ENCODE data around the gene ARHGAP10. TPM values are rescaled to one million over a fixed set of nuclear protein-coding genes. Genes with fewer than 3 reads are reported as not detected.

ARHGAP10 gene
- total RNA-seq, 1 donor from 2014 or later: 20.2 TPM

DNA sequence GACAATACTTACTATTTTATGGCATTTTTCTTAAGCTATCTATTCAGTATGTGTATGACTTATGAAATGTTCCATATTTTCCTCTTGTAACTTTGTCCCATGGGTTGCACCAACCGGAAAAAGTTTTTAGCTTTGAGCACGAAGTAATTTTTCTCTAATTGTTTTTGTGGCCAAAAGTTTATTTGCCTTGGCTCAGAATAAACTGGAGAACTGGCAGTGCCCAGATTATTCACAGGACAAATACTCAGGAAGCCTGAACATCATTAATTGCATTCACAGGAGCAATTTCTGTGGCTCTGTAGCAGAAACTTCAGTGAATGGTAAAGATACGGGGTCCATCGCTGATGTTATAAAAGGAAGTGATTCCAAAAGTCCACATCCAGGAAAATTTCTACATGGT, 184.5 kb downstream of the ARHGAP10 start:
- TF ChIP-seq, protein P1, sequence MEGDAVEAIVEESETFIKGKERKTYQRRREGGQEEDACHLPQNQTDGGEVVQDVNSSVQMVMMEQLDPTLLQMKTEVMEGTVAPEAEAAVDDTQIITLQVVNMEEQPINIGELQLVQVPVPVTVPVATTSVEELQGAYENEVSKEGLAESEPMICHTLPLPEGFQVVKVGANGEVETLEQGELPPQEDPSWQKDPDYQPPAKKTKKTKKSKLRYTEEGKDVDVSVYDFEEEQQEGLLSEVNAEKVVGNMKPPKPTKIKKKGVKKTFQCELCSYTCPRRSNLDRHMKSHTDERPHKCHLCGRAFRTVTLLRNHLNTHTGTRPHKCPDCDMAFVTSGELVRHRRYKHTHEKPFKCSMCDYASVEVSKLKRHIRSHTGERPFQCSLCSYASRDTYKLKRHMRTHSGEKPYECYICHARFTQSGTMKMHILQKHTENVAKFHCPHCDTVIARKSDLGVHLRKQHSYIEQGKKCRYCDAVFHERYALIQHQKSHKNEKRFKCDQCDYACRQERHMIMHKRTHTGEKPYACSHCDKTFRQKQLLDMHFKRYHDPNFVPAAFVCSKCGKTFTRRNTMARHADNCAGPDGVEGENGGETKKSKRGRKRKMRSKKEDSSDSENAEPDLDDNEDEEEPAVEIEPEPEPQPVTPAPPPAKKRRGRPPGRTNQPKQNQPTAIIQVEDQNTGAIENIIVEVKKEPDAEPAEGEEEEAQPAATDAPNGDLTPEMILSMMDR (IDR thresholded peaks at IDR 0.05): no peak
- no peak for TF ChIP-seq EZH2phosphoT487 (IDR thresholded peaks at IDR 0.05)
- TF ChIP-seq EZH2 (IDR thresholded peaks at IDR 0.05): no peak
- Histone ChIP-seq H3K36me3 (no peaks in the 10 kb centered on the region), H3K27me3 (no peaks in the 10 kb centered on the region), H4K20me1 (ENCODE audit: low read depth) (no peaks in the 10 kb centered on the region), H3K4me1 (no peaks in the 10 kb centered on the region), H3F3A (ENCODE audit: low read depth) (no peaks in the 10 kb centered on the region), H3K79me2 (ENCODE audit: low read depth) (no peaks in the 10 kb centered on the region), H3K27ac (no peak overlapping the region), H3K4me3 (no peak overlapping the region), H2AFZ (replicated peaks) (no peak overlapping the region), H3K4me2 (no peak overlapping the region), H3K9ac (no peak overlapping the region), H3K9me3 (ENCODE audit: low read depth) (no peaks in the 10 kb centered on the region)
- no peak overlapping the region for H3K4me3 Mint-ChIP-seq
- no peak overlapping the region for H3K27ac Mint-ChIP-seq
- no peaks in the 10 kb centered on the region for H3K9me3 Mint-ChIP-seq
- H3K4me1 Mint-ChIP-seq: no peaks in the 10 kb centered on the region
- peaks cover 3% of the 10 kb centered on the region for H3K27me3 Mint-ChIP-seq (ENCODE audit: insufficient read depth, low read depth)
- DNase-seq (ENCODE audit: low spot score): no peak
- H3K36me3 Mint-ChIP-seq: peaks cover 3% of the 10 kb centered on the region

DNA sequence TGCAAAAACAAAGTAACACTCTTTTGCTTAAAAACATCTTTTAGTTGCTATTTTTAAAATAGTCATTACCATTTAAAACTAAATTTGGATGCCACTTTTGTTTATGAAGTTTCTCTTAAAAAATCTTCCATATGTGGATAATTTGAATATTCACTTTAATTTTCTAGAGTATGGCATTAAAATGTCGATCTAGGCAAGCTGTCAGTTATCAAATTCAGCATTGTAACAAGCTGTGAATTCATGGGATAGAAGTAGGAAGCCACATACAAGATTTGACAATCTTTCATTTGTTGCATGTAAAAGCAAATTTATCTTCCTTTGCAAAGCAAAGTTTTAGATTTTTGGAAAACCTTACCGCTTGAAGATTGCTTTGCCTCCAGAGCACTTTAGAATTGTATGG, 191.5 kb downstream of the ARHGAP10 start:
- H3K27ac Mint-ChIP-seq: no peak overlapping the region
- no peaks in the 10 kb centered on the region for H3K9me3 ChIP-seq (ENCODE audit: low read depth)
- no peaks in the 10 kb centered on the region for H3K36me3 ChIP-seq
- H3F3A ChIP-seq (ENCODE audit: low read depth): peaks cover 8% of the 10 kb centered on the region
- TF ChIP-seq, protein P1 (IDR thresholded peaks at IDR 0.05): no peak
- no peak for TF ChIP-seq EZH2phosphoT487 (IDR thresholded peaks at IDR 0.05)
- no peak for TF ChIP-seq EZH2 (IDR thresholded peaks at IDR 0.05)
- peaks cover under 1% of the 10 kb centered on the region for H3K27me3 Mint-ChIP-seq (ENCODE audit: insufficient read depth, low read depth)
- no peak overlapping the region for H2AFZ ChIP-seq (replicated peaks)
- H3K4me1 Mint-ChIP-seq: peaks cover 7% of the 10 kb centered on the region
- H3K79me2 ChIP-seq (ENCODE audit: low read depth): no peaks in the 10 kb centered on the region
- peaks cover 23% of the 10 kb centered on the region for H3K4me1 ChIP-seq
- DNase-seq (ENCODE audit: low spot score): no peak
- H3K27ac ChIP-seq: no peak overlapping the region
- no peak overlapping the region for H3K4me2 ChIP-seq
- H3K9ac ChIP-seq: no peak overlapping the region
- H3K27me3 ChIP-seq: no peaks in the 10 kb centered on the region
- no peaks in the 10 kb centered on the region for H3K9me3 Mint-ChIP-seq
- no peak overlapping the region for H3K4me3 Mint-ChIP-seq
- H4K20me1 ChIP-seq (ENCODE audit: low read depth): no peaks in the 10 kb centered on the region
- no peak overlapping the region for H3K4me3 ChIP-seq
- peaks cover 8% of the 10 kb centered on the region for H3K36me3 Mint-ChIP-seq

DNA sequence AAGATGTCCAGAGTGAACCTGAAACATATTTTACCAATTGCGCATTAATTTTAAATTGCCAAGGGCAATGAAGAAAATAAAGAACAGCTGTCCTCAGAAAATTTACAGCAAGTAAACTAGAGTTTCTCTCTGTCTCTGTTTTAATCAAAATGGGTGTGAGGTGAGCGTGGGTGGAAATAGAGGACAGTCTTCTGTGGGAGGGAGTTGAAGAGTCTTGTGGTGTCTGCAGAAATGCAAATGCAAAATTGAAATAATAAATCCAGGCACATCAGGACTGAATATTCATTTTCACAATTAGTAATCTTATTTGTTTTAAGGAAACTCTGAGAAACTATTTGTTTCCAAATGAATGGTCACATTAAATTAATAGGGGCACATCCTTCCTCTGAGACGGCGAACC, 192.0 kb downstream of the ARHGAP10 start:
- Histone ChIP-seq H3F3A (ENCODE audit: low read depth) (peaks cover 8% of the 10 kb centered on the region), H3K36me3 (no peaks in the 10 kb centered on the region), H3K79me2 (ENCODE audit: low read depth) (no peaks in the 10 kb centered on the region), H3K4me2 (no peak overlapping the region), H4K20me1 (ENCODE audit: low read depth) (no peaks in the 10 kb centered on the region), H3K27me3 (no peaks in the 10 kb centered on the region), H3K4me1 (peaks cover 25% of the 10 kb centered on the region), H3K9ac (no peak overlapping the region), H3K27ac (no peak overlapping the region), H3K4me3 (no peak overlapping the region), H3K9me3 (ENCODE audit: low read depth) (no peaks in the 10 kb centered on the region), H2AFZ (replicated peaks) (no peak overlapping the region)
- H3K9me3 Mint-ChIP-seq: no peaks in the 10 kb centered on the region
- H3K27me3 Mint-ChIP-seq (ENCODE audit: insufficient read depth, low read depth): no peaks in the 10 kb centered on the region
- no peak overlapping the region for H3K4me3 Mint-ChIP-seq
- no peak for DNase-seq (ENCODE audit: low spot score)
- H3K4me1 Mint-ChIP-seq: peaks cover 9% of the 10 kb centered on the region
- no peak overlapping the region for H3K27ac Mint-ChIP-seq
- peaks cover 8% of the 10 kb centered on the region for H3K36me3 Mint-ChIP-seq
- TF ChIP-seq EZH2 (IDR thresholded peaks at IDR 0.05): no peak
- TF ChIP-seq EZH2phosphoT487 (IDR thresholded peaks at IDR 0.05): no peak
- TF ChIP-seq, protein P1 (IDR thresholded peaks at IDR 0.05): no peak

Measured in neural progenitor cell (in vitro differentiated cells).